GM23338 (cell line): ENCODE results near the gene ETV3. TPM values are rescaled to one million over a fixed set of nuclear protein-coding genes. Genes with fewer than 3 reads are reported as not detected.

ENCODE experiments used
- ATAC-seq: fragments of 200-7000 bp; cut with Tn5 transposase; 3 replicates; pipeline ENCODE4 v1.9.1; 2020
- DNase-seq: peaks from one replicate; pipeline ENCODE4 v3.0.0-alpha.2; 2015; ENCODE audit warnings: low spot score
- H2AFZ ChIP-seq: fragments of 200-600 bp; sonication (generic); 2 replicates; pipeline ENCODE4 v1.8.0; 2016; ENCODE audit warnings: antibody characterized with exemption, mild to moderate bottlenecking, moderate library complexity
- H3F3A ChIP-seq: fragments of 200-600 bp; sonication (generic); replicated peaks from 2 replicates; pipeline ENCODE4 v1.8.0; 2017; ENCODE audit warnings: antibody characterized with exemption, mixed run types, low read depth
- H3K27ac ChIP-seq: fragments of 200-600 bp; sonication (generic); 2 replicates; pipeline ENCODE4 v1.6.1; 2016; ENCODE audit warnings: low read depth
- H3K27me3 ChIP-seq: fragments of 200-600 bp; sonication (generic); 2 replicates; pipeline ENCODE4 v1.8.0; 2016; ENCODE audit warnings: mild to moderate bottlenecking, mixed run types, moderate library complexity; ENCODE audit not compliant: insufficient read depth
- H3K36me3 ChIP-seq: fragments of 200-600 bp; sonication (generic); 2 replicates; pipeline ENCODE4 v1.8.0; 2016; ENCODE audit warnings: mild to moderate bottlenecking; ENCODE audit not compliant: insufficient read depth
- H3K4me1 ChIP-seq: fragments of 200-600 bp; sonication (generic); 2 replicates; pipeline ENCODE4 v1.8.0; 2016; ENCODE audit warnings: mild to moderate bottlenecking, moderate library complexity; ENCODE audit not compliant: insufficient read depth
- H3K4me2 ChIP-seq: fragments of 200-600 bp; sonication (generic); 2 replicates; pipeline ENCODE4 v1.7.1; 2017; ENCODE audit warnings: mixed run types
- H3K4me3 ChIP-seq: fragments of 200-600 bp; sonication (generic); 2 replicates; pipeline ENCODE4 v1.6.1; 2016; ENCODE audit warnings: mixed run types
- H3K79me2 ChIP-seq: fragments of 200-600 bp; sonication (generic); replicated peaks from 2 replicates; pipeline ENCODE4 v1.8.0; 2017; ENCODE audit warnings: mild to moderate bottlenecking; ENCODE audit not compliant: insufficient read depth
- H3K9me2 ChIP-seq: fragments of 200-600 bp; sonication (generic); 2 replicates; pipeline ENCODE4 v1.8.0; 2017; ENCODE audit not compliant: insufficient read depth
- H4K20me1 ChIP-seq: fragments of 200-600 bp; sonication (generic); replicated peaks from 2 replicates; pipeline ENCODE4 v1.8.0; 2017; ENCODE audit warnings: mild to moderate bottlenecking; ENCODE audit not compliant: insufficient read depth
- H3K27ac Mint-ChIP-seq: 2 replicates; pipeline ENCODE4 v1.8.0; 2020; ENCODE audit warnings: inconsistent platforms, mild to moderate bottlenecking, moderate library complexity, mixed read lengths
- H3K27me3 Mint-ChIP-seq: 3 replicates; pipeline ENCODE4 v1.8.0; 2022; ENCODE audit warnings: low read depth, mild to moderate bottlenecking, moderate library complexity, mixed read lengths, inconsistent platforms; ENCODE audit not compliant: insufficient read depth, poor library complexity
- H3K36me3 Mint-ChIP-seq: 3 replicates; pipeline ENCODE4 v1.8.0; 2021; ENCODE audit warnings: low read depth, mild to moderate bottlenecking, inconsistent platforms, moderate library complexity, mixed read lengths
- H3K4me1 Mint-ChIP-seq: 3 replicates; pipeline ENCODE4 v1.8.0; 2020; ENCODE audit warnings: mild to moderate bottlenecking, inconsistent platforms, mixed read lengths
- H3K4me3 Mint-ChIP-seq: 3 replicates; pipeline ENCODE4 v1.8.0; 2021; ENCODE audit warnings: moderate library complexity, mild to moderate bottlenecking, inconsistent platforms, mixed read lengths
- H3K9me3 Mint-ChIP-seq: 3 replicates; pipeline ENCODE4 v1.8.0; 2020; ENCODE audit warnings: moderate library complexity, mild to moderate bottlenecking, inconsistent platforms, mixed read lengths
- CREB1 ChIP-seq: fragments of 250-450 bp; sonication (Bioruptor Pico); IDR thresholded peaks from 2 replicates; pipeline ENCODE4 v1.5.0; 2020; ENCODE audit warnings: low read depth, mild to moderate bottlenecking, moderate library complexity
- CTCF ChIP-seq, 2 experiments: fragments of 200-600 bp in 1 of 2; sonication (generic) in 1 of 2; conservative IDR thresholded peaks; 2 replicates each; pipeline versions ENCODE4 v1.5.1 to v1.6.1; 2016 to 2017; ENCODE audit warnings: antibody characterized with exemption in 2 of 2, low read depth in 2 of 2, mild to moderate bottlenecking in 2 of 2, moderate library complexity in 1 of 2
- EZH2 ChIP-seq: fragments of 200-600 bp; sonication (generic); IDR thresholded peaks from one replicate; pipeline ENCODE4 v1.8.0; 2017; ENCODE audit warnings: antibody characterized with exemption, mild to moderate bottlenecking, low read depth; ENCODE audit not compliant: unreplicated experiment
- JUNB ChIP-seq: IDR thresholded peaks from one replicate; pipeline ENCODE4 v1.6.1; 2016; ENCODE audit warnings: antibody characterized with exemption; ENCODE audit not compliant: unreplicated experiment
- NANOG ChIP-seq: IDR thresholded peaks from 2 replicates; pipeline ENCODE4 v1.6.1; 2016; ENCODE audit warnings: antibody characterized with exemption, borderline replicate concordance
- POLR2AphosphoS5 ChIP-seq: IDR thresholded peaks from 2 replicates; pipeline ENCODE4 v1.6.1; 2016; ENCODE audit warnings: antibody characterized with exemption, low read depth
- STAT1 ChIP-seq: IDR thresholded peaks from one replicate; pipeline ENCODE4 v1.6.1; 2016; ENCODE audit warnings: antibody characterized with exemption; ENCODE audit not compliant: unreplicated experiment
- ZNF331 ChIP-seq: fragments of 250-450 bp; sonication (Bioruptor Pico); IDR thresholded peaks from 2 replicates; pipeline ENCODE4 v1.5.0; 2020; ENCODE audit warnings: low read depth, mild to moderate bottlenecking, moderate library complexity
- ZNF462 ChIP-seq: fragments of 250-450 bp; sonication (Bioruptor Pico); IDR thresholded peaks from 2 replicates; pipeline ENCODE4 v1.5.0; 2020; ENCODE audit warnings: mild to moderate bottlenecking, moderate library complexity
- polyA plus RNA-seq: library from polyadenylated mRNA; unstranded; fragments of >200 nt; fragmentation: Nextera tagmentation; extraction: Ambion mirVana; gene quantifications from 2 replicates; pipeline ENCODE4 v1.2.1, GENCODE V29; 2016
- total RNA-seq: library from RNA; depleted of rRNA; stranded (reverse); fragments of >200 nt; shearing (Covaris generic); gene quantifications from 2 replicates; pipeline ENCODE4 v1.2.3, GENCODE V29; 2014

Gene ETV3
- total and polyA plus RNA-seq, 2 experiments from 2014 or later: 8.1 to 19.6 TPM

- TF ChIP-seq CTCF (conservative IDR thresholded peaks at IDR 0.05; ENCODE audit: low read depth in 2 of 2): peak; percentile 93 to 97
Observed at GRCh38 chr1:157163273-157164127, 25.3 kb upstream of the ETV3 start (continued).

- H3K4me1 ChIP-seq: peaks cover 23% of the 10 kb centered on the region
- H3K4me3 Mint-ChIP-seq: peak overlapping the region; percentile 44; the same call in 2 of the 3 replicates
- peak overlapping the region; percentile 7; the same call in 1 of the 2 replicates for H3K4me3 ChIP-seq
- H2AFZ ChIP-seq: no peak overlapping the region
- H3K9me3 Mint-ChIP-seq: no peaks in the 10 kb centered on the region
- peaks cover 55% of the 10 kb centered on the region for H3K4me1 Mint-ChIP-seq
- H3K9me2 ChIP-seq: no peaks in the 10 kb centered on the region; the same call in 1 of the 2 replicates
- TF ChIP-seq STAT1 (no peak), ZNF462 (CRISPR knock-in tag) (no peak), CTCF (conservative IDR thresholded peaks at IDR 0.05; ENCODE audit: low read depth in 2 of 2) (no peak), POLR2AphosphoS5 (peak; percentile 39; the same call in 1 of the 2 replicates), JUNB (no peak), CREB1 (CRISPR knock-in tag) (no peak), ZNF331 (CRISPR knock-in tag) (no peak), NANOG (no peak), EZH2 (no peak)
- peak overlapping the region; percentile 93 for H3K27ac Mint-ChIP-seq
- H3K4me2 ChIP-seq: peak overlapping the region; percentile 71; the same call in 1 of the 2 replicates
- H3K27ac ChIP-seq: peak overlapping the region; percentile 89
- peaks cover 22% of the 10 kb centered on the region for H3K27me3 Mint-ChIP-seq
- H3F3A ChIP-seq: 0 out of 2 replicates have a peak, but pooled peaks cover 10% of the 10 kb centered on the region
- ATAC-seq: peak; percentile 30
- no peaks in the 10 kb centered on the region for H4K20me1 ChIP-seq
- no peaks in the 10 kb centered on the region for H3K27me3 ChIP-seq
- peak; percentile 88 for DNase-seq
- no peaks in the 10 kb centered on the region for H3K36me3 ChIP-seq
- H3K36me3 Mint-ChIP-seq: no peaks in the 10 kb centered on the region
- H3K79me2 ChIP-seq: no peaks in the 10 kb centered on the region
Observed at GRCh38 chr1:157162345-157162744, 24.1 kb upstream of the ETV3 start.
